Stomach (tissue), 9 donors: ENCODE results near the gene ZSWIM3. TPM values are rescaled to one million over a fixed set of nuclear protein-coding genes. Genes with fewer than 3 reads are reported as not detected.
A peak's percentile ranks its signal among the peaks of the same experiment; 100 is the strongest.

Experiments used
- DNase-seq, 2 donors: peaks; one replicate each; pipeline versions ENCODE4 v3.0.0 to v3.0.0-alpha.2; 2013 to 2019
- H3K27ac ChIP-seq, 5 donors: fragments of 200-600 bp in 4 of 5; sonication (generic) in 4 of 5; one replicate each; pipeline ENCODE4 v1.5.1; 2013 to 2019; ENCODE audit warnings: mild to moderate bottlenecking in 1 of 5, moderate library complexity in 1 of 5
- H3K27me3 ChIP-seq, 3 donors: fragments of 200-600 bp; sonication (generic); one replicate each; pipeline ENCODE4 v1.5.1; 2017 to 2019; ENCODE audit warnings: mixed run types in 1 of 3
- H3K36me3 ChIP-seq, 4 donors: fragments of 200-600 bp; sonication (generic); 1 replicate in 3 of 4; 2 replicates in 1 of 4; pipeline ENCODE4 v1.5.1; 2016 to 2019
- H3K4me1 ChIP-seq, 4 donors: fragments of 200-600 bp; sonication (generic); one replicate each; pipeline ENCODE4 v1.5.1; 2016 to 2019
- H3K4me3 ChIP-seq, 4 donors: fragments of 200-600 bp; sonication (generic) in 3 of 4; one replicate each; pipeline ENCODE4 v1.5.1; 2016 to 2019; ENCODE audit warnings: mild to moderate bottlenecking in 1 of 4
- H3K9me3 ChIP-seq, 4 donors: fragments of 200-600 bp; sonication (generic); one replicate each; pipeline ENCODE4 v1.5.1; 2016 to 2019
- CTCF ChIP-seq, 7 experiments: fragments of 450-650 bp in 4 of 7; fragments of 200-600 bp in 3 of 7; sonication (generic) in 3 of 7; IDR thresholded peaks; one replicate each; pipeline ENCODE4 v1.5.1; 2016 to 2019; ENCODE audit warnings: antibody characterized with exemption in 7 of 7, control low read depth in 2 of 7, mild to moderate bottlenecking in 1 of 7
- EP300 ChIP-seq: sonication (generic); formaldehyde crosslinking; IDR thresholded peaks from one replicate; pipeline ENCODE4 v1.6.1; 2017; ENCODE audit warnings: antibody characterized with exemption
- POLR2A ChIP-seq, 4 donors: fragments of 450-650 bp; IDR thresholded peaks; one replicate each; pipeline ENCODE4 v1.6.1; 2016; ENCODE audit warnings: antibody characterized with exemption in 4 of 4, control low read depth in 2 of 4, mild to moderate bottlenecking in 1 of 4, moderate library complexity in 1 of 4
- POLR2AphosphoS5 ChIP-seq, 3 donors: sonication (generic); formaldehyde crosslinking; IDR thresholded peaks; one replicate each; pipeline ENCODE4 v1.6.1; 2016; ENCODE audit warnings: antibody characterized with exemption in 3 of 3
- WGBS, 5 donors: extraction: QIAGEN DNeasy Blood & Tissue Kit in 3 of 5; methylation state at CpG; one replicate each; pipeline versions ENCODE4 v1.1.5 to v1.1.7; 2013 to 2018; 5-methylcytosine and 5-hydroxymethylcytosine counted together
- intact Hi-C: fragments of 100-400 bp; cut with DNase I; formaldehyde crosslinking; loops from one replicate; pipeline ENCODE4 v1.15.1; 2023; ENCODE audit warnings: low total_unique reads
- polyA plus RNA-seq, 3 donors: library from polyadenylated mRNA; stranded (reverse); fragments of 200-250 nt; gene quantifications; one replicate each; pipeline ENCODE4 v1.2.3, GENCODE V29; 2013
- total RNA-seq, 5 donors: library from RNA; depleted of rRNA; stranded (reverse); fragments of >200 nt; gene quantifications; one replicate each; pipeline versions ENCODE4 v1.1.0 to v1.2.3, GENCODE V29; 2014 to 2016
- donor health status: healthy with polysubstance abuse.
- donor health status: Bipolar disorder and iron deficiency.
- donor health status: healthy.

Gene ZSWIM3
- total and polyA plus RNA-seq, 8 donors: 0.87 to 2.3 (median 1.8) TPM; not detected in 1

- TF ChIP-seq POLR2A (IDR thresholded peaks at IDR 0.05) (no peak), EP300 (no peak), CTCF (IDR thresholded peaks at IDR 0.05) (no peak), POLR2AphosphoS5 (IDR thresholded peaks at IDR 0.05) (no peak)
- WGBS, 5 donors: 47 to 67% (median 60%) methylated on average over 7 to 9 of the region's 9 CpGs
- Histone ChIP-seq H3K27ac (peak overlapping the region in 1 of 5 donors; percentile 43), H3K4me3 (no peak overlapping the region), H3K27me3 (peaks cover 0 to 14% (median 4%) of the 10 kb centered on the region in 3 donors), H3K4me1 (peaks cover 5 to 31% (median 12%) of the 10 kb centered on the region in 4 donors), H3K9me3 (no peaks in the 10 kb centered on the region), H3K36me3 (no peaks in the 10 kb centered on the region)
- DNase-seq: no peak
- intact Hi-C loops: loop anchor here (10.0 kb wide), 1 partner anchor 147 kb away; no protein-coding TSS in a partner anchor
Observed at GRCh38 chr20:45817376-45818194, 39.8 kb upstream of the ZSWIM3 start.

GRCh38 chr20:45818239-45818638 is 39.2 kb upstream of the ZSWIM3 start:
- Histone ChIP-seq H3K27me3 (peaks cover 0 to 21% (median 11%) of the 10 kb centered on the region in 3 donors), H3K4me3 (no peak overlapping the region), H3K36me3 (no peaks in the 10 kb centered on the region), H3K9me3 (no peaks in the 10 kb centered on the region), H3K27ac (peak overlapping the region in 1 of 5 donors; percentile 43), H3K4me1 (peaks cover 7 to 31% (median 12%) of the 10 kb centered on the region in 4 donors)
- WGBS, 5 donors: 53 to 70% (median 66%) methylated on average over 3 of the region's 3 CpGs
- DNase-seq: no peak
- intact Hi-C loops: loop anchor here (10.0 kb wide), 1 partner anchor 147 kb away; no protein-coding TSS in a partner anchor
- TF ChIP-seq POLR2AphosphoS5 (IDR thresholded peaks at IDR 0.05) (no peak), CTCF (IDR thresholded peaks at IDR 0.05) (no peak), EP300 (no peak), POLR2A (IDR thresholded peaks at IDR 0.05) (no peak)

GRCh38 chr20:45819466-45819865 is 37.9 kb upstream of the ZSWIM3 start:
- no peak overlapping the region for H3K27ac ChIP-seq
- H3K4me1 ChIP-seq: peaks cover 17 to 37% (median 23%) of the 10 kb centered on the region in 4 donors
- TF ChIP-seq EP300: no peak
- no peak for TF ChIP-seq POLR2A (IDR thresholded peaks at IDR 0.05)
- no peak for TF ChIP-seq CTCF (IDR thresholded peaks at IDR 0.05)
- TF ChIP-seq POLR2AphosphoS5 (IDR thresholded peaks at IDR 0.05): no peak
- no peaks in the 10 kb centered on the region for H3K9me3 ChIP-seq
- intact Hi-C loops: loop anchor here (10.0 kb wide), 1 partner anchor 145 kb away; no protein-coding TSS in a partner anchor
- no peak overlapping the region for H3K4me3 ChIP-seq
- DNase-seq: no peak
- 87 to 95% (median 95%) methylated on average over 4 of the region's 4 CpGs for WGBS, 5 donors
- no peaks in the 10 kb centered on the region for H3K36me3 ChIP-seq
- H3K27me3 ChIP-seq: peaks cover 0 to 33% (median 22%) of the 10 kb centered on the region in 3 donors

- Histone ChIP-seq H3K4me1 (peaks cover 17 to 53% (median 30%) of the 10 kb centered on the region in 4 donors), H3K27ac (no peak overlapping the region), H3K36me3 (no peaks in the 10 kb centered on the region), H3K27me3 (peaks cover 0 to 37% (median 22%) of the 10 kb centered on the region in 3 donors), H3K9me3 (no peaks in the 10 kb centered on the region), H3K4me3 (no peak overlapping the region)
- TF ChIP-seq CTCF (IDR thresholded peaks at IDR 0.05): no peak
- no peak for TF ChIP-seq EP300
- TF ChIP-seq POLR2AphosphoS5 (IDR thresholded peaks at IDR 0.05): no peak
- no peak for TF ChIP-seq POLR2A (IDR thresholded peaks at IDR 0.05)
- intact Hi-C loops: no loop called here
- no peak for DNase-seq
- 61 to 64% (median 63%) methylated on average over 2 of the region's 2 CpGs for WGBS, 5 donors
Observed at GRCh38 chr20:45821947-45822346, 35.5 kb upstream of the ZSWIM3 start.
